H1 (cell line): ENCODE data around the gene FGD4. TPM values are rescaled to one million over a fixed set of nuclear protein-coding genes. Genes with fewer than 3 reads are reported as not detected.

Experiments
- CHD2 ChIP-seq: IDR thresholded peaks from 2 replicates; pipeline ENCODE4 v1.6.1; 2012; ENCODE audit warnings: low read length, improper control_type of control experiment
- KDM4A ChIP-seq: IDR thresholded peaks from one replicate; pipeline ENCODE4 v1.7.1; 2012; ENCODE audit warnings: low read depth, mild to moderate bottlenecking, moderate library complexity, low read length, inconsistent platforms; ENCODE audit not compliant: severe bottlenecking
- polyA plus RNA-seq, 7 experiments: library from polyadenylated mRNA; depleted of rRNA in 3 of 7; stranded (reverse) in 5 of 7; unstranded in 2 of 7; fragments of >200 nt in 5 of 7; fragments of 200-250 nt in 2 of 7; gene quantifications; 1 replicate in 5 of 7; 2 replicates in 1 of 7; 4 replicates in 1 of 7; pipeline versions ENCODE4 v1.2.1 to v1.2.3, GENCODE V29; 2011 to 2013; ENCODE audit warnings: missing spikeins in 2 of 7, mixed read lengths in 2 of 7
- total RNA-seq: library from RNA; stranded (reverse); fragmentation: NEBNext Ultra II Directional; extraction: Animal tissue kit (Norgen Biotek cat#: 25700); gene quantifications from 2 replicates; pipeline ENCODE4 v1.2.1, GENCODE V29; 2021

The FGD4 gene
- total and polyA plus RNA-seq, 2 of the 8 experiments (the other 6 are each of a cell fraction or from before 2014, with no cell fraction given), result 8.5 to 48.2 TPM

DNA sequence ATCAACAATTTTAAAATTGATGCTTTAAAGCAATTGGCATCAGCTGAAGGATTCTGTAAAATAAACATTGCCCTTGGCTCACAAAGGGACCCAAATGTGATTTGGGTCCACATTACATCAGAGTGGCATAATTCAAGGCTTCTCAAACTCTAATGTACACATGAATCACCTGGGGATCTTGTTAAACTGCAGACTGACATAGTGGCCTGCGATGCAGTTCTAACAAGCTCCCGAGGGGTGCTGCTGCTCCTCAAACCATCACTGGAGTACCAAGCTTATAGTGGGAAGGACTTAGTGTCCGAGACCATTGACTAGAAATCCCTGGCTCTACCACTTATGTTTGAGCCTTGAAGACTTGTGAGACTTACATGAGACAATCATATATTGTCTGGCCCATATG, 247.9 kb downstream of the FGD4 start (continued):
- no peak for TF ChIP-seq KDM4A
- TF ChIP-seq CHD2, result no peak
- TF ChIP-seq, all 59 proteins: peak for 2
